ENCODE measurements around the gene SAMSN1. TPM values are rescaled to one million over a fixed set of nuclear protein-coding genes. Genes with fewer than 3 reads are reported as not detected.

The SAMSN1 gene
- 113 and 115 TPM in 2 replicates for total RNA-seq

- intact Hi-C loops (cut with micrococcal nuclease), result loop anchor here (1.0 to 10.0 kb wide), 10 partner anchors 12 to 1186 kb away; partner anchors contain the start of gene HSPA13
These were observed at the start of gene SAMSN1 for GRCh38 chr21:14545906-14546480. Gene SAMSN1, minus strand, starts transcription at chr21:14546315. Its CDS starts 54 bp downstream, at chr21:14546261.

- intact Hi-C loops (cut with micrococcal nuclease), result loop anchor here (10.0 kb wide), 1 partner anchor 211 kb away; the partner anchor contains the start of gene HSPA13
These were observed 49.3 kb upstream of the SAMSN1 start for GRCh38 chr21:14595449-14595848.

- intact Hi-C loops (cut with micrococcal nuclease), result loop anchor here (10.0 kb wide), 1 partner anchor 210 kb away; the partner anchor contains the start of gene HSPA13
These were observed 48.9 kb upstream of the SAMSN1 start for GRCh38 chr21:14594967-14595366.

DNA sequence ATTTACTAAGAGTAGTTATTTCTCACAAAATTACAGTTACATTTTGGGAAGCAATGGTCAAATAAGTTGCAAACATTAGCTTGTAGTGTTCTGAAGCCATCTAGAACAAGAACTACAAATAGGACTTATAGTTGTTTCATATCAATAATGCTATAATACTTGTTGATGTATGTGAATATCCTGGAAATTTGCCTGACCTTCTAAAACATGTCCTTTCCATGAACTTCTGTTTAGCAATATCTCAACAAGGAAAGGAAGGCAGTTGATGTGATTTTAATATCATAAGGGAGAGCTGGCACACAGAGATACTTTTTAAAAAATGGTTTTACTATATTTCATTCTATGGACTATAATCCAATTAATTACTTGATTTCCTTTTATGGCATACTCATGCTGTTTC, 47.1 kb upstream of the SAMSN1 start:
- intact Hi-C loops (cut with micrococcal nuclease), result loop anchor here (10.0 kb wide), 1 partner anchor 208 kb away; the partner anchor contains the start of gene HSPA13

DNA sequence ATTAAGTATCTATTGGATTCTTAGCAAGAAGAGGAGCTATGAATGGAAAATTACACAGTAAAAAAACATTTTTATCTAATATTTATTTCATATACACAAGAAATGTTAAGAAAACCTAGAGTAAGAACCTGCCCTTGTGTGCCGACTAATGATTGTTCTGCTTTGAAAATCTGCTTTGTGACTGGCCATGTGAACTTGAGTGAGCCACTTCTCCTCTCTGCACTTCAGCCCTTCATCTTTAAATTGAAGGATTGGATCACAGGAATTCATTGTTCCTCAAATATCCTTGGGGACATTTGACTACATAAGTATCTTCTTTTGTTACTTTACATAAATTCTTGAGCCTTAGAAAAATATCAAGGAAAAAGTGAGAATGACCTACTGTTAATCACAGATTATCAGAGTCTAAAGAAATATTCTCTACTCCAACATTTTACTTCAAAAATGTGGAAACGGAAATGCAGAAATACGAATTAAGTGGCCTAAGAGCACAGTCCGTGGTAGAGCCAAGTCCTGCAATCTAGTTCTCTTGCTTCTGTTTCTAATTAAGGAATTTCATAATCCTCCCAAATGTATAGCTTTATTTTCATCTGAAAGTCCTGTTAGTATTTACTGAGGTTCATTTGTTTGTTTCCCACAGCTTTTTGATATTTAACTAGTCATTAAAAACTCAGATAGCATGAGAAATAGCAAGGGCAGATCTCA, 46.3 kb upstream of the SAMSN1 start:
- intact Hi-C loops (cut with micrococcal nuclease), result loop anchor here (10.0 kb wide), 1 partner anchor 208 kb away; the partner anchor contains the start of gene HSPA13

DNA sequence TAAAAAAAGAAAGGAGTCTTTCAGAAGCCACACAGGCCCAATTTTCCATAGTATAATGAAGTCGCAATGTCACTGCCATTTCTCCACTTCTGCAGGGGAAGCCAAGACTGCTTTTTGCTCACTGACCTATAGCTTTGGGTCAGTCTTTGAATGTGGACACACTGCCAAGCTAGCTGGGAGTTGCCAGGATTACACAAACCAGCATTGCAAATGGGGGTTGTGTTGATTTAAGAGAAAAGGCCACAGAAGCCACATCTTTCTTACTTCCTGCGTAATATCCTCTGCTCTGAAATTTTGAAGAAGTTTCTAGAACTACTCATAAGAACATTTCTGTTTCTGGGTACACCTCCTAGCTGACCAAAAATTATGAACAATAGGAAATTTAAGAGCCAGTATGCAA, 45.8 kb upstream of the SAMSN1 start:
- intact Hi-C loops (cut with micrococcal nuclease), result loop anchor here (2.0 to 10.0 kb wide), 2 partner anchors 39 to 207 kb away; partner anchors contain the start of gene HSPA13

- intact Hi-C loops (cut with micrococcal nuclease), result loop anchor here (2.0 to 10.0 kb wide), 2 partner anchors 39 to 207 kb away; partner anchors contain the start of gene HSPA13
These were observed 45.3 kb upstream of the SAMSN1 start for GRCh38 chr21:14591377-14591776.

DNA sequence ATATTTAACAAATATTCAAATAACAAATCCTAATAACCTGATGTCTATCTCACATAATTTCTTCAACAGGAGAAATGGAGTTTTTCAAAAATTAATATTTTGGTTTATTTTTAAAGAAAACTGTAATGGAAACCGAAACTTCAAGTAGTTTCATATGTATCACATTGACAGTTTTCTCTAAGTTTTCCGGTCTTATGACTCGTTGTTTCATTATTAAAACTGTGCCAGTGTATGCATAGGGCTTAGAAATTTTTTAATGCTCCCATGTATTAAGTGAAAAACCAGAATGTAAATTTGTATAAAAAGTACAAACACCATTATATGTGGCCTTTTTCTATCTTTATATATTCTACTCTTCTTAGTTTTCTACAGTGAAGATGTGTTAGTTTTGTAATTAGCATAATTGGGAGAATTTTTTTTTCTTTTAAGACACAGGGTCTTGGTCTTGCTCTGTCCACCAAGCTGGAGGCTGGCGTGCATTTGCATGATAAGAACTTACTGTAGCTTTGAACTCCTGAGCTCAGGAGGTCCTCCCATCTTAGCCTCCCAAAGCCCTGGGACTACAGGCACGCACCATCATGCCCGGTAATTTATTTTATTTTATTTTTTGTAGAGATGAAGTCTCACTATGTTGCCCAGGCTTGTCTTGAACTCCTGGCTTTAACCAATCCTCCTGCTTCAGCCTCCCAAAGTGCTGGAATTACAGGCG, 43.9 kb upstream of the SAMSN1 start:
- intact Hi-C loops (cut with micrococcal nuclease), result loop anchor here (1.0 to 10.0 kb wide), 5 partner anchors 41 to 1145 kb away; partner anchors contain the start of genes HSPA13, NRIP1 and SAMSN1

DNA sequence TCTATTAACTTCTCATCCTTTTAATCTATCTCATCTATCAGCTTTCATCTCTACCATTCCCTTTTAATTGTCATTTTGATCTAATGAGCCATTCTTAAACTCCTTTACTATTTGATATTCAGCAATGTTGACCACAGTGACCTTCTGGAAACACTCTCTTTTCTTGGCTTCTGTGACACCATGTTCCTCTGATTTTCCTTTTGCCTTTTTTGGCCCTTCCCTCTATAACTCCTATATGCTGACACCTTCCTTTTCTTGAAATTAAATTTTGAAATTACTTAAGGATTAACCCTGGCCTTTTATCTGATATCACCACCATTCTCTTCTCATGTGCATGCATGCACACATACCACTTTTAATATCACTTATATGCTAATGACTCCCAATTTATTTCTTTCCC, 41.2 kb upstream of the SAMSN1 start:
- intact Hi-C loops (cut with micrococcal nuclease), result loop anchor here (10.0 kb wide), 2 partner anchors 478 to 1148 kb away; partner anchors contain the start of gene NRIP1

DNA sequence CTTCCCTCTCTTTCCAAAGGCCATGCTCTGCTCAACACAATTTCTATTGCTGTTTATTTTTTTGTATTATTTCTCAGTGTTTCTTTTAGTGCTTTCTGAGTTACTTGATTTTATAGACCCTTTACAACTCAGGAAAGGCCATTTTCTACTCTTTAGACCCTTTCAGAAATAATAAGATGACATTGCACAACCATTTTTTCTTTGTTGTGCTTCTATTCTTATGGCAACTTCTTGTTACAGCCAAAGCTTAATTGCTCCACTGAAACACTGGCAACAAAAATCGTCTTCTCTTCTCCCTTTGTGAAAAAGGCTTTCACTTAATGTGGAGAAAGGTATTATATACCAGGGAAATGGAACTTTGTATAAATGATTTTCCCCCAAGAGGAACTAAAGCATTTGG, 39.0 kb upstream of the SAMSN1 start:
- intact Hi-C loops (cut with micrococcal nuclease), result loop anchor here (10.0 kb wide), 2 partner anchors 480 to 1150 kb away; partner anchors contain the start of gene NRIP1

DNA sequence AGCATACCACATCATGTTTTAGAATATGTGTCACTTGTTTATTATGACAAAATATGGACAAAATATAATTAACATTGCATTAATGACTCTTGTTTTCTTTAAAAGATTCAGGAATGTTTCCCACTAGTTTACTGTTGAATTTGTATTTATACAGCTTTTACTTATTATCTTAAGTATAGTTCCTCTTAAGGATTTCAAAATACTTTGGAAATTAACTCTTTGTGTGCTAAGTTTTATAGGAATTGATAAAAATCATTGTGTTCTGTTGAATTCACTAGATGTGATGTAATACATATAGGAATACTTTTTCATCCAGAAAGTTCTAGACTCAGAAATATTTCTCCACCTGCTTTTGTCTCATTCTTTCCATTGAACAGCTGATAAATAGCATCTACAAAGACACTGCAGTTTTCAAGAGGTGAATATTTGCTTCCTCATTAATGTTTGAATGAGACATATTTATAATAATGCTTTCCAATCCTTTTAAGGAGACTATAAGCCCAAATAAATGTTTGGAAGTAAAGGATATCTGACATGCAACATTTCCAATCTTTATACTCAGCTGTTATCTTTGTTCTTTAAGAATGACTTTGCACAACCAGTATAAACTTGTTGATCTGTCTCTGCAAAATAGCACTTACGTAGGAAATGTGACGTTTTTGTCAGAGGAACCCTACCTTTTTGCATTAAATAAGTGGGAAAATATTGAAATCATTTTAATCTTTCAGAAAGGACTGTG, 38.4 kb upstream of the SAMSN1 start:
- intact Hi-C loops (cut with micrococcal nuclease), result loop anchor here (5.0 to 10.0 kb wide), 4 partner anchors 93 to 1150 kb away; partner anchors contain the start of gene NRIP1

- intact Hi-C loops (cut with micrococcal nuclease), result loop anchor here (5.0 to 10.0 kb wide), 4 partner anchors 94 to 1151 kb away; partner anchors contain the start of gene NRIP1
These were observed 37.6 kb upstream of the SAMSN1 start for GRCh38 chr21:14583629-14584255.

DNA sequence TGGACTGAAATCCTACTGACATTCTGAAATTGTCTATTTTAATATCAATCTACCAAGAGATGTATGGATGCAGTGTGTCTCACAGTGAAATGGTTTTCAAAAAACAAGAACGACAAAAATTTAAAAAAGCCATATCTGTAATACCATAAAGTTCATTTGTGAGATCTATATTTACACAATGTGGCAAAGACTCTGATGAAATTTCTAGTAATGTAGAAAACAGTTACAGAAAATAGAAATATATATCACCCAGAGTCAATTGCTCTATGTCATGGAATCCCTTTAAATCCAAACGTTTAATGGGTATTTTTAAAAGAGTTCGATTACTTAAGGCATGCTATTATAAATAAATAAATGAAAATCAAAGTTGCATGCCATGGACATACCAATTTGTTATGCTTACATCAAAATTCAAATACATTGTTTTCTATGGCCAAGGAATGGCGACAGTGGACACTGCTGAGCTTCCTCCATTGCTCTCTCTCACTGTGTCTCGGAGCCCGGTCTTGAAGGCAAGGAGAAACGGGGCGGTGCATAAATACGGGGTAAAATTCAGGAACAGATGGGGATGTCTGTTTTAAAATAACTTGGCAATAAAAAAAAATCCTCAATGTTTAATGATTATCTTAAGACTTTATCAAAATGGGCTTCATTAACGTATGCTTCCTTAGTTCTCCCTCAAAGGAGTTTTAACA, 37.0 kb upstream of the SAMSN1 start:
- intact Hi-C loops (cut with micrococcal nuclease), result loop anchor here (1.0 to 10.0 kb wide), 5 partner anchors 37 to 1152 kb away; partner anchors contain the start of genes NRIP1 and SAMSN1

- intact Hi-C loops (cut with micrococcal nuclease), result loop anchor here (1.0 to 10.0 kb wide), 5 partner anchors 36 to 1153 kb away; partner anchors contain the start of genes NRIP1 and SAMSN1
These were observed 35.9 kb upstream of the SAMSN1 start for GRCh38 chr21:14581902-14582457.

- intact Hi-C loops (cut with micrococcal nuclease), result no loop called here
These were observed 27.1 kb upstream of the SAMSN1 start for GRCh38 chr21:14573244-14573643.

DNA sequence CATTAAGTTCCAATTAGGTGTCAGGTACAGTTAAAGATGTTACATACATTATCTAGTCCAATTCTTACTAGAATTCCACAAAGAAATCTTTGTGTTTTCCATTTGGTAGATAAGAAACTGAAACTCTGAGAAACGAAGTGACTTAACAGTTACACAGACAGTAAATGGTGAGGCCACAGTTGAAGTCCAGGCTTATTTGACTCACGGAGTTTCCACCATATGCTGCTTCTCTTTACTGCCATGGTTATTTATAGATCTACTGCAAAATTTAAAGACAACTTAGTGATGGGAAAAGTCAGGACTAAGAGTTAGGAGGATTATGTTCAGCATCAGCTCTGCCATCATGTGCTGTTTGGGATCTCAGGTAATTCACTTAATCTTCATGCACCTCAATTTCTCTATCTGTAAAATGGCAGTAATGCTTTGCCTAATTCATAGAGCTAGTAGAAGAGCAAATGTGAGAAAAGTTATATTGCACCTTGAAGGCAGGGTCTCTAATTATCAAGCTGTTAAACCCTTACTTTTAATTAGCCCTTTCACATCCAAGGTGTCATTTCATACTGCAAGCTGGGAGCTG, 26.2 kb upstream of the SAMSN1 start:
- intact Hi-C loops (cut with micrococcal nuclease), result no loop called here

GRCh38 chr21:14569868-14570267, 23.8 kb upstream of the SAMSN1 start:
- intact Hi-C loops (cut with micrococcal nuclease), result loop anchor here (1.0 kb wide), 1 partner anchor 10 kb away; no protein-coding TSS in a partner anchor

GRCh38 chr21:14569026-14569621, 23.0 kb upstream of the SAMSN1 start:
- intact Hi-C loops (cut with micrococcal nuclease), result no loop called here

Measured in T-helper 2 cell treated with Interferon-gamma antibody and Interleukin-4, amounts not matched to agents 100 ng/mL and 5 ng/mL, for 36 hours (primary cell).